Activated T-cell treated with anti-CD3 and anti-CD28 coated beads, Interleukin-2, amount 50 U/mL, for 72 hours (primary cell): ENCODE data around the gene DMRT2. TPM values are rescaled to one million over a fixed set of nuclear protein-coding genes. Genes with fewer than 3 reads are reported as not detected.

ENCODE experiments used
- ATAC-seq, 2 donors: fragments of 150-1000 bp; cut with Tn5 transposase; replicated peaks in 1 of 2; 2 replicates each; pipeline ENCODE4 v1.10.0; 2021; ENCODE audit warnings: moderate library complexity in 2 of 2, mild to moderate bottlenecking in 1 of 2
- DNase-seq, 2 donors: peaks; one replicate each; pipeline ENCODE4 v3.0.0; 2021 to 2022; ENCODE audit warnings: mixed read lengths in 1 of 2
- H3K27ac Mint-ChIP-seq: one replicate; pipeline ENCODE4 v1.8.0; 2022; ENCODE audit warnings: mild to moderate bottlenecking, moderate library complexity, mixed read lengths
- H3K27me3 Mint-ChIP-seq: one replicate; pipeline ENCODE4 v1.8.0; 2022; ENCODE audit warnings: low read depth, mixed read lengths
- H3K36me3 Mint-ChIP-seq, 2 donors: one replicate each; pipeline ENCODE4 v1.8.0; 2022; ENCODE audit warnings: mixed read lengths in 2 of 2, mild to moderate bottlenecking in 1 of 2; ENCODE audit not compliant: insufficient read depth in 2 of 2
- H3K4me1 Mint-ChIP-seq: one replicate; pipeline ENCODE4 v1.8.0; 2022; ENCODE audit warnings: low read depth, mixed read lengths
- H3K4me3 Mint-ChIP-seq, 2 donors: one replicate each; pipeline ENCODE4 v1.8.0; 2022; ENCODE audit warnings: mild to moderate bottlenecking in 2 of 2, mixed read lengths in 2 of 2, moderate library complexity in 2 of 2
- H3K9me3 Mint-ChIP-seq, 2 donors: one replicate each; pipeline ENCODE4 v1.8.0; 2022; ENCODE audit warnings: mixed read lengths in 2 of 2
- total RNA-seq, 2 donors: library from RNA; stranded (reverse); gene quantifications; one replicate each; pipeline ENCODE4 v1.2.3, GENCODE V29; 2022

The DMRT2 gene
- total RNA-seq, 2 donors from 2014 or later = not detected

DNA sequence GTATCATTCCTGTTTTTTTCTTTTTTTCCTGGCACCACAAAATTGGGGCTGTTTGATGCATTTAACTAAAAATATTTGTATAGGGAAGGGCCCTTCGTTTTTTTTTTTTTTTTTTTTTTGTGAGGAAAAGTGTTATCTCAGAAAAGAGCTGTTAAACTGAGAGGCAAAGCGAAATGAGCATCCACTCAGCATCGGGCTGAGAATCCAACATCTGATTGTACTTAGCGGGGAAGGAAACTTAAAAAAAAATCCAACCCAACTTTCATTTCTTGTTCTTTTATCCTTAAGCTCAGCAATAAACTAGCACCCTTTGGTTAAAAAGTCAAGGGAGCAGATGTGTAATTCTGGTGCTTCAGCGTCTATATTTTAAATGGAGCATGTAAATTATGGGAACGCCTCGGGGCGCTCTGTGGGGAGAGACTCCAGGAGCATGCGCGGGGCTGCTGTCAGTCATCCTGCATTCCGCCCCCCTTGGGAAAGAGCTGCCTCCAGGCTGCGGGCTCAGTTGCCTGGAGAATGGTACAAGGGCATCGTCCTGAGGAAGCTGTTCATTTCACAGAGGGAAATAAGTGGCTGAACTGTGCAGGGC, 33.3 kb downstream of the DMRT2 start:
- no peaks in the 10 kb centered on the region for H3K36me3 Mint-ChIP-seq
- no peaks in the 10 kb centered on the region for H3K4me1 Mint-ChIP-seq
- no peak for DNase-seq
- H3K27ac Mint-ChIP-seq = no peak overlapping the region
- H3K4me3 Mint-ChIP-seq = no peak overlapping the region
- no peaks in the 10 kb centered on the region for H3K9me3 Mint-ChIP-seq
- no peak for ATAC-seq
- peaks cover 31% of the 10 kb centered on the region for H3K27me3 Mint-ChIP-seq

DNA sequence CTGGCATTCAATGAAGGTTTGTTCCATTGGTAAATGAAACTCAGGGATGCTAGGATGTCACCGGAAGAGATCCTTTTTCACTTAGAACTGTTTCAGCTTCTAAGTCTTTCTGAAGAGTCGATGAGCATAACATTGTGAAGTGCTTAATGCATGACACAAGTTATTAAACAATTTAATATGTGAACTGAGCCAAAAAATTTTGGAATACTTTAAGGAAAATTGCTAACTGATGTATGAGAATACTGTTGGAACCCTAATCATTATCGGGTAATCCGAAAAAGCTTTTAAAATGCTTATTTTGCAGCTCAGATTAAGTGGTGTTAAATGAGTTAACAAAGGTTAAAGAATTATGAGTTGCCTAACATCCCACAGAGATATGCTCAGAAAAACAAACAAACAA, 34.9 kb downstream of the DMRT2 start:
- Mint-ChIP-seq H3K9me3 (no peaks in the 10 kb centered on the region), H3K27ac (no peak overlapping the region), H3K36me3 (no peaks in the 10 kb centered on the region), H3K4me3 (no peak overlapping the region), H3K27me3 (peaks cover 27% of the 10 kb centered on the region), H3K4me1 (no peaks in the 10 kb centered on the region)
- DNase-seq (no peak), ATAC-seq (no peak)

DNA sequence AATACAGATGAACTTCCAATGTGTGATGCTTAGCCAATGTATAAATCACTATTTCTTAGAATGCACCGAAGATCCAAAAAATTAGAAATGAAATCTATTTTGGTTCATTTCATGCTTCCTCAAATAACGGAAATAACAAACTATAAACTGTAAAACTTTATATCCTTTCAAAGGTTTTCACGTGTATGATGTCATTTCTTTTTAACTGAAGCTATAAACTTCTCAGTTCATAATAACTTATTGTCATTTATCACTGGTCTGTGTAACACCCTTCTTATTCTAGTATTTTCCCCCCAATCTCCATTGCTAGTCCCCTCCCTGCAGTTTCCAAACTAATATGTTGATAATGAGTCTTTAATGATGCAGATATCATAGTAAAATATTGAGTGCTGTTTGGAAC, 36.4 kb downstream of the DMRT2 start:
- H3K4me3 Mint-ChIP-seq = no peak overlapping the region
- no peak for DNase-seq
- H3K9me3 Mint-ChIP-seq = no peaks in the 10 kb centered on the region
- H3K27ac Mint-ChIP-seq = no peak overlapping the region
- no peaks in the 10 kb centered on the region for H3K36me3 Mint-ChIP-seq
- no peak for ATAC-seq
- no peaks in the 10 kb centered on the region for H3K4me1 Mint-ChIP-seq
- peaks cover 26% of the 10 kb centered on the region for H3K27me3 Mint-ChIP-seq

DNA sequence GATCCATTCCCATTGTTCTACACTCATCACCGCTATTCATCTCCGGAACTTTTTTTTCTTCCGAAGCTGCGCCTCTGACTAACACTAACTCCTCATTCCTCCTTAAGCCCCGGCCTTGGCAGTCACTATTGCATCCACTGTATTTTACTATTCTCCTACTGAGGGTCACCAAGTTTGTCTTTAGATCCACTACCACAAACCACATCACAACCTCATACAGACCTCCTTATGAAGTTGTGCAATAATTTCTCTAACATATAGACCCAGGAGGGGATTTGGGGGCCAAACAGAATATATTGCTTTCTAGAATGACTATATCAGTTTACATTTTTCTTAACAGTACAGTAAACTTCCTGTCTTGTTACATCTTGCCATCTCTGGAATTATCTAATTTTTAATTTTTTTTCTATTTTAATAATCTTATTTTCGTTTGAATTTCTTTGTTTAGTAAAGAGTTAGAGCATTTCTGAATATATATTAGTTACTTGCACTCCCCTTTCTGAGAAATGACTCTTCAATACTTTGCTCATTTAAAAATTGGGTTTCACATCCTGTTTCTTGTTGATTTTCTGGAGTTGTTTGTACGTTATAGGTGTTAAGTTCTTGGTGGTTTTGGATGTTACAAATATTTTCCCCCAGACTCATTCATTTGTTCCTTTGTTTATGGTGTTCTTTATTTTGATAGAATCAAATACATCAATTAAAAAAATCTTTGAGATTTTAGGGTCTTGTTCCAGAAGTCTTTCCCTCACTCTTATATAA, 37.1 kb downstream of the DMRT2 start:
- H3K4me1 Mint-ChIP-seq = no peaks in the 10 kb centered on the region
- H3K36me3 Mint-ChIP-seq = no peaks in the 10 kb centered on the region
- no peak for DNase-seq
- H3K9me3 Mint-ChIP-seq = no peaks in the 10 kb centered on the region
- no peak overlapping the region for H3K4me3 Mint-ChIP-seq
- no peak for ATAC-seq
- H3K27me3 Mint-ChIP-seq = peaks cover 24% of the 10 kb centered on the region
- H3K27ac Mint-ChIP-seq = no peak overlapping the region

DNA sequence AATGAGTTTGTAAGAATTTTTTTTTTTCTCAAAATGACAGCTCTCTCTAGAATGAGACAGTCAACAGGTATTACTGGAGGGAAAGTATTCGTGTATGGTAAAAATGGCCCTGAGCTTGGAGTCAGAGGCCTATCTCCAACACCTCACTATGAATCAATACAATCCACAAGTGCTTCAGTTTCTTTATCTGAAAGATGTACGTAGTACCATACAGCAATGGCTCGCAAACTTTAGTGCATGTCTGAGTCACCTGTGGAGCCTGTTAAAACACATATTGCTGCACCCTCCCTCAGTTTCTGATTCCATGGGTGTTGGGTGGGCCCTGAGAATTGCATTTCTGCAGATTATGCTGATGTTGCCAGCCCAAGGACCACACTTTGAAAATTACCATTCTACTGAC, 44.6 kb downstream of the DMRT2 start:
- ATAC-seq (no peak), DNase-seq (no peak)
- Mint-ChIP-seq H3K9me3 (no peaks in the 10 kb centered on the region), H3K27me3 (peaks cover 18% of the 10 kb centered on the region), H3K36me3 (no peaks in the 10 kb centered on the region), H3K27ac (no peak overlapping the region), H3K4me1 (no peaks in the 10 kb centered on the region), H3K4me3 (no peak overlapping the region)

DNA sequence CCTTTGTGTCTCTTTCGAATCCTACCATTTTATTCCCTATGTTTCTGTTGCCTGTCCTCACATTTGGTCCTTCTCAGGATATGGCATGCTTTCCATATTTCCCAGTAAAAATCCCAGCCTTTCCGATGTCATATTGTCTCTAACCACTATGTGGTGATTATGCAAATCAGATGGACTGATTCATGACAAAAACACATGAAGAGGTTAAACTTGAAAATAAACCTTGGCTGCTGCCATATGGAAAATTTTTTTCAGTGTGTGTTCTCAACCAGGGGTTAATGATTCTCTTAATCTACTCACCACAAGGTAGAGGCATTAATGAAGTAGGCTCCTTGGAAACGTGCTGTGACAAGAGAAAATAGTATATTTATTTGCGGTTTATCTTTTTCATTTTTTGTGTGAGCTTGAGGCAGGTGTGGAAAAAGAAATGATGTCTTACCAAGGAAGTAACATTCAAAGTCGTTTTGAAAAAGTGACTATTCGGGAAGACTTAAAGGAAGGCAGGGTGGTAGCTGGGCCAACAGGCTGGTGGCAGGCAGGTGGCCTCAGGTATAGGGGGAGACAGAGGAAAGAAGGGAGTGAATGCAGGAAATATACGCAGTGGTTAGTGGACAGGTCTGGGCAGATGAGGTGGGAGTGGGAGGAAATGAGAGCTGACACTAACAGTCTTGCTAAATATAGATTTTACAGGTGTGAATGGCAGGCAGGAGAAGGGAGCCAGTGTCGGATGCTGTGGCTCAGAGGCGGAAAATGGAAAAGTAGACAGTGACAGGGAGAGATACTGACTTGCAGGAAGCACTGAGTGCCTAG, 46.2 kb downstream of the DMRT2 start:
- Mint-ChIP-seq H3K4me3 (no peak overlapping the region), H3K9me3 (no peaks in the 10 kb centered on the region), H3K27ac (peak overlapping the region; percentile 33), H3K4me1 (no peaks in the 10 kb centered on the region), H3K27me3 (peaks cover 23% of the 10 kb centered on the region), H3K36me3 (no peaks in the 10 kb centered on the region)
- ATAC-seq = no peak
- no peak for DNase-seq

DNA sequence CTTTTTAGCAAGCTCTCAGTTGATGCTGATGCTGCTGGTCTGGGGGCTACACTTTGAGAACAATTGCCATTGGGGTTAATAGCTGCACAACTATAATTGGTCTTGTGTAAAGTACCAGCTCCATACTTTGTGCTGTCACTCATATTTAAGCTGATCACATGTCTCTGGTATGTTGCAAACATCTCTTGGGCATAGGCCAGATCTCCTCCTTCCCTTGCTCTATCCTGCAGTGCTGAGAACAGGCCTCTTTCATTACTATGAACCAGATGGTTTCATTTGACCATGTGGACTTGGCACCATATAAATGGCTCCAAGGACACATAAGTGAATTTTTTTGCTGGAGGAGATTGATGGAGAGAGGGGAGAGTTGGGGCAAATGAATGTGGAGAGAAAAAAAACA, 48.4 kb downstream of the DMRT2 start:
- H3K27ac Mint-ChIP-seq = no peak overlapping the region
- DNase-seq = no peak
- H3K4me1 Mint-ChIP-seq = no peaks in the 10 kb centered on the region
- no peak overlapping the region for H3K4me3 Mint-ChIP-seq
- no peaks in the 10 kb centered on the region for H3K36me3 Mint-ChIP-seq
- H3K9me3 Mint-ChIP-seq = no peaks in the 10 kb centered on the region
- no peak for ATAC-seq
- peaks cover 31% of the 10 kb centered on the region for H3K27me3 Mint-ChIP-seq

DNA sequence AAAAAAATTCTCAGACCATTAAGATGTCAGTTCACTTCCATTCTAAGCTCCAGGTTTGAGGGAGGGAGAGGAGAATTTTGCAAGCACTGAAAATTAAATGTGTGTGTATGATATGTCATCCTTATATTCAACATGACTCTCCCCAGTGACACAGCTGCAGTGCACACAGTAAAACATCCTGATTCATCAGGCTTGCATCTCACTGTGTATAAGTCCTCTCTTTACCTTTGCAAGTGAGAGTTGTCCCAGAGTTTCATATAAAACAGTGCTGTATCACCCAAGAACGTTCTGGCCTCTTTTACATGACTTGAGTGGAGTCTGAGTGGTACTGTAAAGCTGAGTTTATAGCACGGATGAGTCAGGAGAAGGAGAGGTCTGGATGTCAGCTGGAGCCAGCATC, 50.0 kb downstream of the DMRT2 start:
- Mint-ChIP-seq H3K27me3 (peaks cover 31% of the 10 kb centered on the region), H3K36me3 (no peaks in the 10 kb centered on the region), H3K4me3 (no peak overlapping the region), H3K27ac (no peak overlapping the region), H3K9me3 (peaks cover 2 to 4% of the 10 kb centered on the region in 2 donors), H3K4me1 (no peaks in the 10 kb centered on the region)
- ATAC-seq (no peak), DNase-seq (no peak)

DNA sequence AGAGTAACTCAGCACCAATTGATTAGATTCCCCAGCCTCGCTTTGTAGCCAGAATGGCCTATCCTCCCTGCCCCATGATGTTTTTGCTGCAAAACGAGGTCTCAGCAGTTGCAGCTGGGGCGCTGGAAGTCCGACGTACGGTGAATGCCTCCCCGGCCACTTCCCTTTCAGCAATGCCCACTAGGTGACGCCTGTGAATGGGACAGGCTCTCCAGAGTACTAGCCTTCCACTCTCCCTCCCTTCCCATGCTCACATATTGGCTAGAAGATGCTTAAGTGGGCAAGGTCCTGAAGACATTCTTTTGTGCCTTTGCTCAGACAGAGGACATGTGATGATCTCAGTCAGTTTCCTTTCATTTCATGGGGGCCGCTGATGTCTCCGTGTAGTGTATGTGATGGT, 50.8 kb downstream of the DMRT2 start:
- no peaks in the 10 kb centered on the region for H3K36me3 Mint-ChIP-seq

DNA sequence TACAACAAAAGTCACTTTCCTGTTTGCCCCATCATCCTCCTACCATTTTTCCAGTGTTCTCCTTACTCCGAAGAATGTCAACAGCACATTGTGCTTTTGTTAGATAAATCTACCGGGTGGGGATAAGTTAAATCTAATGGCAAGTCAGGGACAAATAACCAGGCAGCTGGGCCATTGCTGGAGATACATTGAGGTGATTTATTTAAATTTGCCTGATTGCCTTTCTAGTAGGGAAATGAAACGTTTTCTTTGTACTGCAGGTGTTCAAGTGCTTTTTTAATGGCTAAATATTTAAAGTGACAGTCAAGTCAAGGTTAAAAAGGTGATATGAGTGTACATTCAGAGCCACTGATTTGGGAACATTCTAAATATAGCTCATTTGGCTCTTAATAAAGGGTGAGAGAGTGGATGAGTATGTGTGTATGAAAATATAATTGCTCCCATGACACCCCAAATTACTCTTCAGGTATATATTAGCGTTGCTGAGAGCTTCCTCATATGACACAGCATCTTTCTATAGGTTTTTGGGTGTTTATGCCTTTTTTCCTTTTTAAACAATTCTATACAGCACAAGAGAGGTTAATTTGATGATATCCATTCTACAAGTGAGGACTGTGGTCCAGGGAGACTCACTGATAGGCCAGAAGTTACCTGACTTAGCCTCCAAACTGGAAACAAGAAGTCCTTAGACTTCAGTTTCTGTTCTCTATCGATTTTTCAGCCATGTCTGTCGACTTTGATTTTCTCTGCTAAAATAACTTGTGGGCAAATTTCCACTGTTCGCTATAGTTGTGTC, 51.9 kb downstream of the DMRT2 start:
- no peaks in the 10 kb centered on the region for H3K36me3 Mint-ChIP-seq
- H3K27me3 Mint-ChIP-seq = peaks cover 31% of the 10 kb centered on the region
- H3K9me3 Mint-ChIP-seq = peaks cover 2 to 10% of the 10 kb centered on the region in 2 donors
- H3K4me3 Mint-ChIP-seq = no peak overlapping the region
- no peak for ATAC-seq
- H3K27ac Mint-ChIP-seq = no peak overlapping the region
- DNase-seq = no peak
- H3K4me1 Mint-ChIP-seq = no peaks in the 10 kb centered on the region

More for the DNA sequence above, 50.8 kb downstream of the DMRT2 start:
- Mint-ChIP-seq H3K4me3 (no peak overlapping the region), H3K27ac (no peak overlapping the region), H3K9me3 (peaks cover 2 to 4% of the 10 kb centered on the region in 2 donors), H3K4me1 (no peaks in the 10 kb centered on the region), H3K27me3 (peaks cover 31% of the 10 kb centered on the region)
- ATAC-seq (no peak), DNase-seq (no peak)

DNA sequence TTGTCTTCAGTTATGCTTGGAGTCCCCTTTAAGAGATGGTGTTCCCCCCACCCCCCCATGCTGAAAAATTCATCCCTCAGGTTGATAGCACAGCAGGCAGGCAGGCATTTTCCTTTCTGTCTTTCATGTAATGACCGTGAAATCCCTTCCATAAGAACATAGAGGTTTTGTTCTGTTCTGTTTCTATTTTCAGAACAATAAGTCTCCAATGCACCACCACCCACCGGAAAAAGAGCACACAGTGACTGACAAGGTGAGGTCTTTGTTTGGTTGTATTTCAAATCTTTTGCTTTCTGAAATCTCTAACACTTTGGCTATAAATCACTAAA, 52.4 kb downstream of the DMRT2 start:
- Mint-ChIP-seq H3K27ac (no peak overlapping the region), H3K4me3 (no peak overlapping the region), H3K4me1 (no peaks in the 10 kb centered on the region), H3K27me3 (peaks cover 26% of the 10 kb centered on the region), H3K9me3 (peaks cover 2 to 10% of the 10 kb centered on the region in 2 donors), H3K36me3 (no peaks in the 10 kb centered on the region)
- DNase-seq = no peak
- ATAC-seq = no peak
